Measurements from ENCODE around the gene ANP32E.
"Not testable (repeated sequence)": the region's sequence is repeated elsewhere in the genome, so short reads cannot be mapped to it uniquely, and the experiment has no call there.

DNA sequence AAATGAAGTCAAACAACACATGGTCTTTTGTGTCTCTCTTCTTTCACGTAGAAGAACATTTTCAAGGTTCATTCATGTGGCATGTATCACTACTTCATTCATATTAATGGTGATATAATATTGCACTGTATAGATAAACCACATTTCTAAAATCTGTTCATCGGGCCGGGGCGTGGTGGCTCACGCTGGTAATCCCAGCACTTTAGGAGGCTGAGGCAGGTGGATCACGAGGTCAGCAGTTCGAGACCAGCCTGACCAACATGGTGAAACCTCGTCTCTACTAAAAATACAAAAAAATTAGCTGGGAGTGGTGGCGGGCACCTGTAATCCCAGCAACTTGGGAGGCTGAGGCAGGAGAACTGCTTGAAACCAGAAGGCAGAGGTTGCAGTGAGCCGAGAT is 7.7 kb downstream of the ANP32E start:
- TF ChIP-seq, protein P1, sequence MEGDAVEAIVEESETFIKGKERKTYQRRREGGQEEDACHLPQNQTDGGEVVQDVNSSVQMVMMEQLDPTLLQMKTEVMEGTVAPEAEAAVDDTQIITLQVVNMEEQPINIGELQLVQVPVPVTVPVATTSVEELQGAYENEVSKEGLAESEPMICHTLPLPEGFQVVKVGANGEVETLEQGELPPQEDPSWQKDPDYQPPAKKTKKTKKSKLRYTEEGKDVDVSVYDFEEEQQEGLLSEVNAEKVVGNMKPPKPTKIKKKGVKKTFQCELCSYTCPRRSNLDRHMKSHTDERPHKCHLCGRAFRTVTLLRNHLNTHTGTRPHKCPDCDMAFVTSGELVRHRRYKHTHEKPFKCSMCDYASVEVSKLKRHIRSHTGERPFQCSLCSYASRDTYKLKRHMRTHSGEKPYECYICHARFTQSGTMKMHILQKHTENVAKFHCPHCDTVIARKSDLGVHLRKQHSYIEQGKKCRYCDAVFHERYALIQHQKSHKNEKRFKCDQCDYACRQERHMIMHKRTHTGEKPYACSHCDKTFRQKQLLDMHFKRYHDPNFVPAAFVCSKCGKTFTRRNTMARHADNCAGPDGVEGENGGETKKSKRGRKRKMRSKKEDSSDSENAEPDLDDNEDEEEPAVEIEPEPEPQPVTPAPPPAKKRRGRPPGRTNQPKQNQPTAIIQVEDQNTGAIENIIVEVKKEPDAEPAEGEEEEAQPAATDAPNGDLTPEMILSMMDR (IDR thresholded peaks at IDR 0.05; ENCODE audit: insufficient read depth, low read length), result not testable (repeated sequence)
- TF ChIP-seq SPI1 (IDR thresholded peaks at IDR 0.05; ENCODE audit: borderline replicate concordance, low read depth), result not testable (repeated sequence)
